NCI-H460 (cell line): ENCODE data around the gene CEP162. TPM values are rescaled to one million over a fixed set of nuclear protein-coding genes. Genes with fewer than 3 reads are reported as not detected.
A peak's percentile ranks its signal among the peaks of the same experiment; 100 is the strongest.
"Not testable (repeated sequence)": the region's sequence is repeated elsewhere in the genome, so short reads cannot be mapped to it uniquely, and the experiment has no call there.

Experiments
- DNase-seq: peaks from one replicate; pipeline ENCODE4 v3.0.0-alpha.2; 2016; ENCODE audit warnings: low read depth; ENCODE audit errors: extremely low read depth
- total RNA-seq: library from RNA; depleted of rRNA; stranded (reverse); fragments of >200 nt; shearing (Covaris generic); gene quantifications from 2 replicates; pipeline ENCODE4 v1.2.3, GENCODE V29; 2014

The CEP162 gene
- total RNA-seq, 1 experiment from 2014 or later, result 3.0 TPM

DNA sequence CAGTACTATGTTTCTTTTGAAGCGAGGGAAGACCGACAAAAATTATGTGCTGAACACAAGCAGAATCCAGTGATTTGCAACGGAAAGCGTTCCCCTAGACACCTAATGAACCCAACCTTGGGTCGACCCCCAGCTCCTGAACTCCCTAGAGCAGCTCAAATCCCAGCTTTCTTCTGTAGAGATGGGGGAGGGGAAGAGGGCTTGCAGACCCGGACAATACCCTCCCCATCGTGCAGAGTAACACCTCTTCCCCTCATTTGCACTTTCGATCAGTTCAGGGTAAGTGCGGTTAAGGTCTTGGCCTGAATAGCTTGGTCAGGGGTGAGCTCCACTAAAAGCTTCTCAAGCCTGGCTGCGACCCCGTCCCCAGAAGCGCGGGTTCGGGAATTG lies 404 bp downstream of the CEP162 start:
- DNase-seq, result no peak

DNA sequence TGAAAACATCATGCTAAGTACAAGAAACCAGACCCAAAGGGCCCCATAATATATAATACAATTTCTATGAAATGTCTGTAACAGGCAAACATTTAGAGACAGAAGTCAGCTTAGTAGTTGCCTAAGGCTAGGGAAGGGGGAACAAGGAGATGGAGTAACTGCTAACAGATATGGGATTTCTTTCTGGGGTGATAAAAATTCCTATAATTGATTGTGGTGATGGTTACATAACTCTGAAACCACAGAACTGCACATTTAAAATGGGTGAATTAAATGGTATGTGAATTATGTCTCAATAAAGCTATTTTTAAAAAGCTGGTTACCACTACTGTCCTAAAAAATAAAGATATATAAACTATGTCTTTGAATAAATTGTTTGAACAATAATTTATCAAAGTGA lies 3.2 kb downstream of the CEP162 start:
- no peak for DNase-seq

DNA sequence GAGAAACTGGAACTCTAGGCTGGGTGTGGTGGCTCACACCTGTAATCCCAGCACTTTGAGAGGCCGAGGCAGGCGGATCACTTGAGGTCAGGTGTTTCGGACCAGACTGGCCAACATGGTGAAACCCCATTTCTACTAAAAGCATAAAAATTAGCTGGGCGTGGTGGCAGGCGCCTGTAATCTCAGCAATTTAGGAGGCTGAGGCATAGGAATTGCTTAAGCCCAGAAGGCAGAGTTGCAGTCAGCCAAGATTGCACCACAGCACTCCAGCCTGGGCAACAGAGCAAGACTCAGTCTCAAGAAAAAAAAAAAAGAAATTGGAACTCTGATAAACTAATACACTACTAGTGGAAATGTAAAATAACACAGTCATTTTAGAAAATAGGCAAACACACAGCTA lies 3.8 kb downstream of the CEP162 start:
- not testable (repeated sequence) for DNase-seq

DNA sequence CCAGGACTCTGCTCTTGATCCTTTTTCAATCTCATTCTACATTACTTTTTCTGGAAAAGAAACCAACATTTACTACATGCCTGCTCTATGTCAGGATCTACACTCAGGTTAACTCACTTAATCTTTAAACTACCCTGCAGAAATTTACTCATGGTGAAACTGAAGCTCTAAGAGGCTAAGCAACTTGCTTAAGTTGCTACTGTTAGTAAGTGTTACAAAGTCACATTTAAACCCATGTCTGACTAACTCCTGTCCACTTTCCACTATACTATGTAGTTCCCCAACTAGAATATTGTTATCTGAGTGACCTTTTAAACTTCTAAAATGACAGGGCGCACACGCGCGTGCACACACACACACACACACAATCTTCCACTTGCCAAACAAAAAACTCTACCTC lies 5.0 kb downstream of the CEP162 start:
- no peak for DNase-seq

DNA sequence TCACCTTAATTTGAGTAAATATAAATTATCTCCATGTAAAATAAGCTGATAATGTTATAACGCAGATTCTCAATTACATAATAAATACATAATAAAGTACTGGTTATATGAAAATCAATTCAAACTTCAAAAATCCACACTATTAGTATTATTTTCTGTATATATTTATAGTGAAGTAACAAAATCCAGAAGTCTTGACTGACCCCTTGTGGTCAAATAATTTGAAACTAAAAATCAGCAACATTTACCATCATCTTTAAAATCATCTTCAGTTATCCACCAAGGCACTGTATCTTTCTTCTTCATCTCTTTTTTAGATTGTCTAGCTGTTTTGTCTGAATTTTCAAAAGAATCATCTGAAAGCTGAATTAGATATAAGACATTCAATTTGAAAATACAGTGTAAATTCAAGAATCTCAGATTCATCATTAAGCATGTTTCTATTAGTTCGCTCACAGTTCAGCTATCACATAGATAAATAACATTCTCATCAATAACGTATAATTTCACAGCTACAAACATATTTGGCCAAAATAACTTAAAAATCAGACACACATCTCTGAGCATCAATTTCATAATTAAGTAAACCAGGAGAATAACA lies 6.5 kb downstream of the CEP162 start:
- peak; percentile 21 for DNase-seq

DNA sequence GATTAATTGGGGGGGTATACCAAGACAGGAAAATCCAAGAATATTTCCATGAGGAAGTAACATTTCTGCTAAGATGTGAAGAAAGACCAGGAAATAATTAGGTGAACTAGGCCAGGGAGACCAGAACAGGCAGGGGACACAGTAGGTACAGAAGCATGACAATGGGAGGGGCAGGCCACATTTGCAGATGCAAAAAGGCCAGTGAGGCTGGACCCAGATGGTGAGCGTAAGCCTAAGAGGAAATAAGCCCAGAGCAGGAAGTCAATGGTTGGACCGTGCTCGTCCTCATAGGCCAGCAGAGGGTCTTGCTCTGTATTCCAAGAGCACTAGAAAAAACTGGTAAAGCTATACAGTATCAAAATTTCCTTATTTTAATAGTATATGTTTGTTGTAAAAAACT lies 9.4 kb downstream of the CEP162 start:
- DNase-seq, result no peak

DNA sequence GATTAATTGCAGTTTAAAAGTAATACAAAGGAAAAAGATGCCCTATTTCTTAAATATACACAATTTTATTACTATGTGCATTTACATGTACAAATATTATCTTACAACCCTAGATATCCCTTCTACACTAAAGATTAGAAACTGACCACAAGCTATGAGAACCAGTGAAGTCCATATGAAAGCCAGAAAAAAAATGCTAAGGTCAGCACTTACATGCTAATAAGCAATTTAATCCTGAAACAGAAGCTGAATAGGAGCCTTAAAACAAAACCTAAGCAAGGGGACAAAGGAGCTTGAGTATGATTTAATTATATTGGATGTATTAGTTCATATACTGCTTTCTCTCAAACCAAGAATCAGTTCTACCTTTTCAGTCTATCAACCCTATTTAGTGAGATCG lies 14.2 kb downstream of the CEP162 start:
- no peak for DNase-seq

DNA sequence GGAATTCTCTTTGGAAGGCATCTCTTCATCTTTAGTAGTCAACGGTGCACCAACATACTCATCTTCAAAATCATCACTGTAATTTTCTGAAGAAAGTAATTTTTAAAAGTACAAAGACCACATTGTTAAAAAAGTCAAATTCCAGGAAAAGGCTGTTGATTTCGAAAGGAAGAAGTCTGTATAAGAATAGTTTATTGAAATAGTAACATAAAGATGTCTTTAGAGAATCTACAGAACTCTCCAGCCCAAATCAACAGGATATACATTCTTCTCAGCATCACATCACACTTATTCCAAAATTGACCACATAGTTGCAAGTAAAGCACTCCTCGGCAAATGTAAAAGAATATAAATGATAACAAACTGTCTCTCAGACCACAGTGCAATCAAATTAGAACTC lies 23.4 kb downstream of the CEP162 start:
- no peak for DNase-seq

DNA sequence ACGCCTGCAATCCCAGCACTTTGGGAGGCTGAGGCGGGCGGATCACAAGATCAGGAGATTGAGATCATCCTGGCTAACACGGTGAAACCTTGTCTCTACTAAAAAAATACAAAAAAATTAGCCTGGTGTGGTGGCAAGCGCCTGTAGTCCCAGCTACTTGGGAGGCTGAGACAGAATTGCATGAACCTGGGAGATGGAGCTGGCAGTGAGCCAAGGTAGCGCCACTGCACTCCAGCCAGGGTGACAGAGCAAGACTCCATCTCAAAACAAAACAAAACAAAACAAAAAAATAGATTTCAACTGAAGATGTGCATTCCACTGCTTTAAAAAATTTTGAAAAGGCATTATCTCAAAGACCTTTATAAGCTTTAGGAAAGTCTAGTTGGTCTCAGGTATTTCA lies 27.5 kb downstream of the CEP162 start:
- not testable (repeated sequence) for DNase-seq

DNA sequence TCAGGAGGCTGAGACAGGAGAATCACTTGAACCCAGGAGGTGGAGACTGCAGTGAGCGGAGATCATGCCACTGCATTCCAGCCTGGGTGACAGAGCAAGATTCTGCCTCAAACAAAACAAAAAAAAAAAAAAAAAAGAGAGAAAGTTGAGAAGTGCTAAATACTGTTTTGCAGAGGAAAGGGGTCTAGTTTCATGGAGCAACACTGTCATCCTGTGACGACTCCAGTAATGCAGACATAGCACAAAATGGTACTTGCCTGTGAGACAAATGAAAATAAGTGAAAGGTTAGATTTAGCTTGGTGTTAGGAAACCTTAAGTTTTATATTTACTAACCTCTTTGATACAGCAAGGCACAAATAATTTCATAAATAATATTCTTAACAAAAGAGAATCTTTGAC lies 29.7 kb downstream of the CEP162 start:
- DNase-seq, result no peak

DNA sequence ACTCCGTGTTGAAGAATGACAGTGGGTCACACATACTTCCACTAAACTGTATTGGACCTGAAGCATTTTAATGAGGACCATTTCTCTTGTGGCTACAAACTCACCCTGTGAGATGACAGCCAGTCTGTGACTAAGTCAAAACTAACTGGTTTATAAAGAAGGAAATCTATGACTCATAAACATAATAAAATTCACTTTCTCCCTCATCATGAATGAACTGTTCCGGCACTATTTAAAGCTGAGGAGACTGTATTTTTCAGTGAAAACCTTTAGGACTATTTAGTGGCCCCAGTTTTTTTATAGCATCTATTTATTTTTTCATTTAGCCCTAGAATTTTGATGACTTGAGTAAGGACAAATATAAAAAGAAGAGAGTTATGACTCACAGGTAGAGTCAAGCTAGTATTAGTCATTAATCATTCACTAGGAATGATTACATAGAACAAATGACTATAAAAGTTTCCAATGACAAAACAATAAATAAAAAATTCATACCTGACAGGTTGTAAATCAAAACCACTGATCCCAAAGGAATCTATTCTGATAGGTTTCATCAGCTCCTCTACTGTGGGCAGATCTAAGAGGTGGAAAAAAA lies 34.2 kb downstream of the CEP162 start:
- no peak for DNase-seq

DNA sequence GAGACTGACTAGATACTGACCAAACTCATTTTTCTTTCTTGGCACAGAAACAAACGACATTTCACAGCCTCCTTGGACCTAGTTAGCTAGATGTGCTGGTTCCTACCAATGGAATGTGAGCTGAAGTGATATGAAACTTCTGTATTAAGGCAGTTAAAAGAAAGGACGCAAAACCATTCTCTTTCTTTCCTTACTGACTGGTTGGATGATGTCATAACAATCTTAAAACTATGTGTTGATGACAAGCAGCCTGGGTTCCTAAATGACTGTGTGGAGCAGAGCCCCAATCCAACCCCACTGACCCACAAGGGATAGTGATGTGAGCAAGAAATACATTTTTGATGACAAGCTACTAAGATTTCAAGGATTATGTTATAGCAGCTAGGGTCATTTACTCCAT lies 35.6 kb downstream of the CEP162 start:
- DNase-seq, result no peak

DNA sequence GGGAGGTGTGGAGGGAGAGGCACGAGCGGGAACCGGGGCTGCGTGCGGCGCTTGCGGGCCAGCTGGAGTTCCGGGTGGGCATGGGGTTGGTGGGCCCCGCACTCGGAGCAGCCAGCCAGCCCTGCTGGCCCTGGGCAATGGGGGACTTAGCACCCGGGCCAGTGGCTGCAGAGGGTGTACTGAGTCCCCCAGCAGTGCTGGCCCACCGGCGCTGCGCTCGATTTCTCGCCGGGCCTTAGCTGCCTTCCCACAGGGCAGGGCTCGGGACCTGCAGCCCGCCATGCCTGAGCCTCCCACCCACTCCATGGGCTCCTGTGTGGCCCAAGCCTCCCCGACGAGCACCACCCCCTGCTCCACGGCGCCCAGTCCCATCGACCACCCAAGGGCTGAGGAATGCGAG lies 38.1 kb downstream of the CEP162 start:
- DNase-seq, result not testable (repeated sequence)

DNA sequence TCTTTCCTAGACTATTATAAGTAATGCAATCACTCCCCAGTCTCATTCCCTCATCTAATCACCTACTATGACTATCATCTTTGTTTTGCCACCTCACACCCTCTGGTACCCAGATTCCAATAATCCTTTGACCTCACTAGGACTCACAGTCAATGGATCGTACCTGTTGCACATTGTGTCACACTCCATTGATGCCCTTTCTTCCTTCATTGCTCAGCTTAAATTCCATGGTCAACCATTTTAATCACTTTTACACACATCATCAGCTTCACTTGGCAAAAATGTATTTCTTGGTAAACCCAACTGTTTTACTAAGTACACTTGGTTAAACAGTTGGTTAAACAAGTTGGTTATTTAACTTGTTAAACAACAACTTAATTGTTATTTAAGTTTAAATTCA lies 44.0 kb downstream of the CEP162 start:
- DNase-seq, result no peak

DNA sequence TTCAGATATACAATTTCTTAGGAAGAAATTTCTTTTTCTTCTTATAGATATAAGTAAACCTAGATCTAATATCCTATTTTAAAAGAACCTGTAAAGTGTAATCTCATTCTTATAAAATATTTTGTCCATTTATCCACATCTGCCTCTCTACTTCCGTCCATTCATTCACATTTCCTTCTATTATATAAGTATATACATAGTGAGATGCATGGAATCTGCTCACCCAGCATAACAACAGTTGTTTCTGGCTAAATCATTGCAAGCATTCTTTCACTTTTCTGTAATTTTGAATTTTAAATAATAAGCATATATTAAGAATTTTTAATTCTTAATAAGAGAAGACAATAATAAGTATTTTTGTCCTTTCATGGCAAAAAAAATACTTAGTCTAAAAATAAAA lies 45.4 kb downstream of the CEP162 start:
- no peak for DNase-seq

DNA sequence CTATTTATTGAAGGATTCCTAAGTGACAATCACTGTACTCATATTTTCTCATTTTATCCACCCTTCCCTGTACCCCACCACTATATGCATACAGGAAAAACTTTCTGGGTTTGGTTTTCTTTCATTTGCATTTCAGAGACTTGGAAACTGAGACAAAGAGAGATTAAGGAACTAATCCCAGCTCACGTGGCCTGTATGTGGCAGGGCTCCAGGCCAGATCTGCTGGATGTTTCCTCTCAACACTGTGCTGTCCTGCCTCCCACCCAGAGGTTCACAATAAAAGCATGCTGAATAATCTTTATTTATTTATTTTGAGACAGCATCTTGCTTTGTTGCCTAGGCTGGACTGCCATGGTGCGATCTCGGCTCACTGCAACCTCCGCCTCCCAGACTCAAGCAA lies 50.2 kb downstream of the CEP162 start:
- no peak for DNase-seq

DNA sequence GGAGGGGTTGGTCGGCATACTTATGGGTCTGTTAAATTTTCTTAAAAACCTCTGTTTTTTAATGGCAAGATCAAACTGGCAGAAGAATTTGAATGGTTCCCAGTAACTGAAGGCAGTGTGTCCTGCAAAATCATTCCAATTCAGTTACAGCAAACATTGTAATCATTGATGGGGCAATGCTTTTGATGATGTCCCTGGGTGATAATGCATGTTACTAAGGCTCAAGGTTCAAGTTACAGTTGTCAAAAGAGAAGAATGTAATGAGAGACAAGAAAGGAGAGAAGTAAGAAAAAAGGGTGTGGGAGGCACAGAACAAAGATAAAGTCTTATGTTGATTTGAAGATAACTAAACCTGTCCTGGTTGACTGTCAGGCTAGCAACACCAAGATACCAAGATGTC lies 54.9 kb downstream of the CEP162 start:
- DNase-seq, result no peak

DNA sequence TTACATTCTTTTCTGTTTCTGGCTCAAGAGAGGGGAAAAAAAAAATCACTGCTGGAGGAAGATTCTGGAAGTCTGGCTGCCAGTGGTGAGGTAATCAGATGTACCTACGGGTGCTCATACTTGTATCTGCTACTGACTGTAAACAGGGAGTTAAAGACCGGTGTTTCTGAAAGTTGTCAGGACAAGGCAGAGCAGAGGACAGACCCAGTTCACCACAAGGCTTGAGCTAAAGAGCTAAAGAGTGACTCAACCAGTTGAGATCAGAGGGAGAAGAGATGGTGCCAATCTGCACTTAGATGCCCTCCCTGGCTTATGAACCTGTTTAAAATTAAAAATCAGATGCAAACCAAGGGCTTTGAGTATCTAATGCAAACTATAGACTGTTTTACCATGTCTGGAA lies 55.4 kb downstream of the CEP162 start:
- DNase-seq, result no peak

DNA sequence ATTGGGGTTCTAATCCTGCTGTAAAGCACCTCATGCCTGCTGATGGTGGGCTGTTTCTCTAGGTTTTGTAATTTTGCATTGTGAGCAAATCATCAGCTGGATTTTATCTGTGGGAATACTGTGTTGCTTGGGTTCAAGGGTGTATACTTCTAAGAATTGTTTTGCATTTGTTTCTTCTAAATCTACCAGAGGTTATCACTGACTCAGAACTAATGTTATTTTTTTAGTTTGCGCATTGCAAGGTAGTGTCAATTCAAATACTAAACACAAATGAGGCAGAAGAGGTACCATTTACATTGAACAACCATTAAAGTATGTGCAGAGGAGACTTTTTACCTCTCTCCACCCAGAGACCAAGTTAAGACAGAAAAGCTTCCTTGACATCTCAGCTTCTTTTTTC lies 60.0 kb downstream of the CEP162 start:
- no peak for DNase-seq

DNA sequence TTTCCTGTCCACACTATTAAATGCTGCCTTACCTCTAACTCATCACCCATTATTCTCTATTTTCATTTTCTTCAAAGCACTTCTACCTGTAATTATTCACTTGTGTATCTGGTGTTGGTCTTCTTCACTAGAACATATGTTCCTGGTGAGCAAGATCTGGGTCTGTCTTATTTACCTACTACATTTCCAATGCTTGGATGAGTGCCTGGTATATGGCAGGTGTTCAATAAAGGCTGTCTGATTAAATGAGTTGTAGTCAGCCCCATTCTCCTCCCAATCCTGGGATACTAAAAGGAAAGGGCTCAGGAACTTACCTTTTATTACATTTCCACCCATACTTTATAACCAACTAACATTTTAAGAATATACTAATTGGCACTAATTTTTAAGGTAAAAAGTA lies 61.0 kb downstream of the CEP162 start:
- DNase-seq, result no peak

DNA sequence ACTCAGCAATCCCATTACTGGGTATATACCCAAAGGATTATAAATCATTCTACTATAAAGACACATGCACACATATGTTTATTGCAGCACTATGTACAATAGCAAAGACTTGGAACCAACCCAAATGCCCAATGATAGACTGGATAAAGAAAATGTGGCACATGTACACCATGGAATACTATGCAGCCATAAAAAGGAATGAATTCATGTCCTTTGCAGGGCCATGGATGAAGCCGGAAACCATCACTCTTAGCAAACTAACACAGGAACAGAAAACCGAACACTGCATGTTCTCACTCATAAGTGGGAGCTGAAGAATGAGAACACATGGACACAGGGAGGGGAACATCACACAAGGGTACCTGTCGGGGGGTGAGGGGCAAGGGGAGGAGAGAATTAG lies 63.1 kb downstream of the CEP162 start:
- DNase-seq, result not testable (repeated sequence)

DNA sequence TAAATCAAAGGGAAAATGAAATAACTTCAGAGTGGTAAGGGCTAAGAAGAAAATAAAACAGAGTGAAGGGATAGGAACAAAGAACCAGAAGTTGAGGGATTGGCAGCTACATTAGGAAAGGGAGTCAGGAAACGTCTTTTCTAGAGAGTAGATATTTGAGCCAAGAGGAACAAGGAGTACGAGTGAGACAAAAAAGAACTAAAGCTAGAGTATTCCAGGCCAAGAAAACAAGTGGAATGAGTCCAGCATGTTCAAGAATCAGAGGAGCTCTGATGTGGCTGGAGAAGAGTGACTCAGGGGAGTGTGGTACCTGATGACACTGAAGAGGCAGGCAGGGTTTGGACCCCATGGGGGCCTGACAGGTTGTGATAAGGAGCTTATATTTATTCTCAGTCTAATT lies 66.3 kb downstream of the CEP162 start:
- no peak for DNase-seq

DNA sequence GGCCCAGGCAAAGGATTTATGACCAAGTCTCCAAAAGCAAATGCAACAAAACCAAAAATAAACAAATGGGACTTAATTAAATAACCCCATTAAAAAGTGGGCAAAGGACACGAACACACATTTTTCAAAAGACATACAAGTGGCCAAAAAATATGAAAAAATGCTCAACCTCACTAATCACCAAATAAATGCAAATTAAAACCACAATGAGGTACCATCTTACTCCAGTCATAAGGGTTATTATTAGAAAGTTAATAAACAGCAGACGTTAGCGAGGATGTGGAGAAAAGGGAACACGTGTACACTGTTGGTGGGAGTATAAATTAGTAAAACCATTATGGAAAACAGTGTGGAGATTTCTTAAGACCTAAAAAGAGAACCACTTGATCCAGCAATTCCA lies 71.1 kb downstream of the CEP162 start:
- no peak for DNase-seq
